ENCODE results near the gene TAB2.

- TF ChIP-seq, protein P1, sequence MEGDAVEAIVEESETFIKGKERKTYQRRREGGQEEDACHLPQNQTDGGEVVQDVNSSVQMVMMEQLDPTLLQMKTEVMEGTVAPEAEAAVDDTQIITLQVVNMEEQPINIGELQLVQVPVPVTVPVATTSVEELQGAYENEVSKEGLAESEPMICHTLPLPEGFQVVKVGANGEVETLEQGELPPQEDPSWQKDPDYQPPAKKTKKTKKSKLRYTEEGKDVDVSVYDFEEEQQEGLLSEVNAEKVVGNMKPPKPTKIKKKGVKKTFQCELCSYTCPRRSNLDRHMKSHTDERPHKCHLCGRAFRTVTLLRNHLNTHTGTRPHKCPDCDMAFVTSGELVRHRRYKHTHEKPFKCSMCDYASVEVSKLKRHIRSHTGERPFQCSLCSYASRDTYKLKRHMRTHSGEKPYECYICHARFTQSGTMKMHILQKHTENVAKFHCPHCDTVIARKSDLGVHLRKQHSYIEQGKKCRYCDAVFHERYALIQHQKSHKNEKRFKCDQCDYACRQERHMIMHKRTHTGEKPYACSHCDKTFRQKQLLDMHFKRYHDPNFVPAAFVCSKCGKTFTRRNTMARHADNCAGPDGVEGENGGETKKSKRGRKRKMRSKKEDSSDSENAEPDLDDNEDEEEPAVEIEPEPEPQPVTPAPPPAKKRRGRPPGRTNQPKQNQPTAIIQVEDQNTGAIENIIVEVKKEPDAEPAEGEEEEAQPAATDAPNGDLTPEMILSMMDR (IDR thresholded peaks at IDR 0.05) = no peak
- TF ChIP-seq EP300 (IDR thresholded peaks at IDR 0.05) = no peak
Observed at GRCh38 chr6:149340200-149340599, 22.7 kb downstream of the TAB2 start.

Measured in suprapubic skin (tissue), 3 donors.